Osteoblast (primary cell): ENCODE measurements around the gene EML5. TPM values are rescaled to one million over a fixed set of nuclear protein-coding genes. Genes with fewer than 3 reads are reported as not detected.

Source experiments
- DNase-seq: peaks from one replicate; pipeline ENCODE4 v3.0.0; 2011; ENCODE audit warnings: low spot score, mixed read lengths; ENCODE audit not compliant: insufficient read length; ENCODE audit errors: missing footprints
- H2AFZ ChIP-seq: 2 replicates; pipeline ENCODE4 v1.6.0; 2011; ENCODE audit warnings: mild to moderate bottlenecking, low read length
- H3K27ac ChIP-seq: 2 replicates; pipeline ENCODE4 v1.5.1; 2011; ENCODE audit warnings: mild to moderate bottlenecking, low read depth, low read length, moderate library complexity
- H3K27me3 ChIP-seq: 2 replicates; pipeline ENCODE4 v1.6.0; 2012; ENCODE audit warnings: mild to moderate bottlenecking, control low read depth, inconsistent platforms, low read length, moderate library complexity; ENCODE audit not compliant: insufficient read depth
- H3K36me3 ChIP-seq: 2 replicates; pipeline ENCODE4 v1.5.1; 2011; ENCODE audit warnings: mild to moderate bottlenecking, low read length, control low read depth, moderate library complexity; ENCODE audit not compliant: insufficient read depth
- H3K4me1 ChIP-seq: 2 replicates; pipeline ENCODE4 v1.5.1; 2011; ENCODE audit warnings: mild to moderate bottlenecking, low read length, control low read depth, moderate library complexity; ENCODE audit not compliant: insufficient read depth
- H3K4me2 ChIP-seq: 2 replicates; pipeline ENCODE4 v1.6.0; 2011; ENCODE audit warnings: mild to moderate bottlenecking, low read length; ENCODE audit not compliant: insufficient read depth
- H3K4me3 ChIP-seq: fragments of 200-600 bp; sonication (generic); 3 replicates; pipeline ENCODE4 v1.5.1; 2012; ENCODE audit warnings: mild to moderate bottlenecking, low read length, inconsistent platforms; ENCODE audit not compliant: insufficient read depth
- H3K79me2 ChIP-seq: 2 replicates; pipeline ENCODE4 v1.6.0; 2012; ENCODE audit warnings: mild to moderate bottlenecking, low read length, control low read depth, inconsistent platforms; ENCODE audit not compliant: insufficient read depth
- H3K9me3 ChIP-seq: 2 replicates; pipeline ENCODE4 v1.5.1; 2011; ENCODE audit warnings: low read depth, low read length, control low read depth
- H4K20me1 ChIP-seq: 2 replicates; pipeline ENCODE4 v1.6.0; 2012; ENCODE audit warnings: mild to moderate bottlenecking, low read length, control low read depth; ENCODE audit not compliant: insufficient read depth
- total RNA-seq: library from RNA; depleted of rRNA; stranded (reverse); fragments of >200 nt; gene quantifications from 2 replicates; pipeline ENCODE4 v1.2.3, GENCODE V29; 2012
- TF ChIP-seq, protein P1 (sequence below): IDR thresholded peaks from 2 replicates; pipeline ENCODE4 v1.5.1; 2011; ENCODE audit warnings: mild to moderate bottlenecking, low read depth, low read length, moderate library complexity; ENCODE audit errors: extremely low read depth

The EML5 gene
- total RNA-seq, 1 donor, result under 0.01 TPM

DNA sequence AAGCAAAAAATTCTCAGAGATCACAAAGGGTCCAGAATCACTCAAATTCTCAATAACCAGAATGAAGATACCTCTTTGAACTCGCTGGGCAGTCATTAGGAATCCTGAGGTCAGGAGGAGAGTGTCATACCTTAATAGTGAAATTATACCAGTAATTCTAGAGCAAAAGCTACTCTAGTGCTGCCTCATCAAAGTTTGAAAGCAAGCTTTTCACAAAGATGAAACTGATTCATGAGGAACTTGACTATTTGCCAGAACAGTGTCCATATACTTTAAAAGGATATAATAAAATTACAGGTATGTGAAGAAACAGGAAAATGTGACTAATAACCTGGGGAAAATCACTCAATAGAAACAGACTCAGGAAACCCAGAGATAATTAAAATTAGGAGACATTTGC is 44.5 kb downstream of the EML5 start:
- DNase-seq, result no peak
- Histone ChIP-seq H3K27ac (no peak overlapping the region), H3K4me1 (no peaks in the 10 kb centered on the region), H4K20me1 (no peaks in the 10 kb centered on the region), H3K79me2 (no peaks in the 10 kb centered on the region), H2AFZ (no peak overlapping the region), H3K4me3 (no peak overlapping the region), H3K27me3 (no peaks in the 10 kb centered on the region), H3K9me3 (no peaks in the 10 kb centered on the region), H3K36me3 (no peaks in the 10 kb centered on the region), H3K4me2 (no peak overlapping the region)
- TF ChIP-seq, protein P1, sequence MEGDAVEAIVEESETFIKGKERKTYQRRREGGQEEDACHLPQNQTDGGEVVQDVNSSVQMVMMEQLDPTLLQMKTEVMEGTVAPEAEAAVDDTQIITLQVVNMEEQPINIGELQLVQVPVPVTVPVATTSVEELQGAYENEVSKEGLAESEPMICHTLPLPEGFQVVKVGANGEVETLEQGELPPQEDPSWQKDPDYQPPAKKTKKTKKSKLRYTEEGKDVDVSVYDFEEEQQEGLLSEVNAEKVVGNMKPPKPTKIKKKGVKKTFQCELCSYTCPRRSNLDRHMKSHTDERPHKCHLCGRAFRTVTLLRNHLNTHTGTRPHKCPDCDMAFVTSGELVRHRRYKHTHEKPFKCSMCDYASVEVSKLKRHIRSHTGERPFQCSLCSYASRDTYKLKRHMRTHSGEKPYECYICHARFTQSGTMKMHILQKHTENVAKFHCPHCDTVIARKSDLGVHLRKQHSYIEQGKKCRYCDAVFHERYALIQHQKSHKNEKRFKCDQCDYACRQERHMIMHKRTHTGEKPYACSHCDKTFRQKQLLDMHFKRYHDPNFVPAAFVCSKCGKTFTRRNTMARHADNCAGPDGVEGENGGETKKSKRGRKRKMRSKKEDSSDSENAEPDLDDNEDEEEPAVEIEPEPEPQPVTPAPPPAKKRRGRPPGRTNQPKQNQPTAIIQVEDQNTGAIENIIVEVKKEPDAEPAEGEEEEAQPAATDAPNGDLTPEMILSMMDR, result no peak

DNA sequence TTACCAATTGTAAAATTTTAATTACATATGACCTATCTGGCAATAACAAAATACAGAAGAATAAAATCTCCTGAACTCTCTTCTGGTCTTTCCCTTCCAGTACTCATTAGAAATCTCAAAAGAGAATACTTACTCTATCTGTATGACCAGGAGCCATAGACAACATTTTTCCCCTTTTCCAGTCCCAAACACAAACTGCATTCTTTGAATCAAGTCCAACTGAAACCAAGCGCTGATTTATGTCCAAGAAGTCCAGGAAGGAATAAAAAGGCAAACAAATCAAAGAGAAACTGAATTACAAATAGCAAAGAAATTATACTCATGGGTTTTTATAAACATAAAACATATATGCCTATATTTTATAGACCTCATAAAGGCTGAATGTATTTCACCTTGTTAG is 46.7 kb downstream of the EML5 start:
- Histone ChIP-seq H2AFZ (no peak overlapping the region), H3K4me2 (no peak overlapping the region), H3K27ac (no peak overlapping the region), H3K4me1 (no peaks in the 10 kb centered on the region), H3K9me3 (no peaks in the 10 kb centered on the region), H3K36me3 (no peaks in the 10 kb centered on the region), H3K79me2 (no peaks in the 10 kb centered on the region), H3K27me3 (no peaks in the 10 kb centered on the region), H4K20me1 (no peaks in the 10 kb centered on the region), H3K4me3 (no peak overlapping the region)
- no peak for DNase-seq
- TF ChIP-seq, protein P1, result no peak

DNA sequence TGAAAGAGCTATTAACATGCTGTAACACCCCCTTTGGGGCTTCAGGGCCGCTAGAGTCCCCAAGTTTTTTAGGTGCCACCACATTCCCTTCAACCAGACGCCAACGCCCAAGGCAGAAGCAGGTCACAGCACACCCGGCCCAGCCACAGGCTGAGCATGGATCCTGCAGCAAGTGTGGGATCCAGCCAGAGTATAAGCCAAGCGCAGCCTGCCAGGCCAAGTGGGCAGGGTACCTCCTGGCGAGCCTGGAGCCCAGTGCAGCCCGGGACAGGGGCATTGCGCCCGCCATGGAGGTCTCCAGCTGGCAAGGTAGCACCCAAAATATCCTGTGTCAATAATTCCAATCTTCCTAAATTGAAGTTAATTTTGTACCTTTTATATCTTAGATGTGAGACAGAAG is 55.5 kb downstream of the EML5 start:
- H3K27me3 ChIP-seq, result no peaks in the 10 kb centered on the region
- H3K4me1 ChIP-seq, result no peaks in the 10 kb centered on the region
- no peaks in the 10 kb centered on the region for H3K79me2 ChIP-seq
- H3K36me3 ChIP-seq, result no peaks in the 10 kb centered on the region
- H2AFZ ChIP-seq, result no peak overlapping the region
- H3K4me2 ChIP-seq, result no peak overlapping the region
- TF ChIP-seq, protein P1, result no peak
- DNase-seq, result no peak
- no peak overlapping the region for H3K27ac ChIP-seq
- H3K4me3 ChIP-seq, result no peak overlapping the region
- H3K9me3 ChIP-seq, result no peaks in the 10 kb centered on the region
- no peaks in the 10 kb centered on the region for H4K20me1 ChIP-seq

DNA sequence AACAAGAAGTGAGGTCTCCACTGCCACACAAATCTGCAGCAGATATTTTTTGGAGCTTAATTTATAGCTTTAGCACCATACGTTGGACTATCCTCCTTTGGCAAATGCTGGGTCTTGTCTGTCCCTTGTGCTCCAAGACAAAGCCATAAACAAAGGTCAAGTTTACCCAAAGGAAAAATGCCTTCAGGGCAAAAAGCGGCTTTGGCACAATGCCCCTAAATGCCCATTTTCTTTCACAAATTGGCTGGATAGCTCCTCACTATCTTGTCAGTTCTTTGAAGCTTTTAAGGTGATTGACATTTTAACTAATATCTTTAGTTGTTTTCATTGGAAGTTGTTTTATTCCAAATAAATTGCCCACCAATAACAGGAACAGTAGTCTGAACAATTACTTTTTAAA is 59.6 kb downstream of the EML5 start:
- H3K27ac ChIP-seq, result no peak overlapping the region
- no peaks in the 10 kb centered on the region for H3K9me3 ChIP-seq
- no peaks in the 10 kb centered on the region for H4K20me1 ChIP-seq
- no peaks in the 10 kb centered on the region for H3K4me1 ChIP-seq
- no peaks in the 10 kb centered on the region for H3K36me3 ChIP-seq
- DNase-seq, result no peak
- no peak overlapping the region for H3K4me2 ChIP-seq
- H3K4me3 ChIP-seq, result no peak overlapping the region
- TF ChIP-seq, protein P1, result no peak
- H2AFZ ChIP-seq, result no peak overlapping the region
- no peaks in the 10 kb centered on the region for H3K27me3 ChIP-seq
- H3K79me2 ChIP-seq, result no peaks in the 10 kb centered on the region
